ENCODE data around the gene E2F2. TPM values are rescaled to one million over a fixed set of nuclear protein-coding genes. Genes with fewer than 3 reads are reported as not detected.

E2F2 gene
- total RNA-seq, 1 experiment from 2014 or later: 5.1 TPM

DNA sequence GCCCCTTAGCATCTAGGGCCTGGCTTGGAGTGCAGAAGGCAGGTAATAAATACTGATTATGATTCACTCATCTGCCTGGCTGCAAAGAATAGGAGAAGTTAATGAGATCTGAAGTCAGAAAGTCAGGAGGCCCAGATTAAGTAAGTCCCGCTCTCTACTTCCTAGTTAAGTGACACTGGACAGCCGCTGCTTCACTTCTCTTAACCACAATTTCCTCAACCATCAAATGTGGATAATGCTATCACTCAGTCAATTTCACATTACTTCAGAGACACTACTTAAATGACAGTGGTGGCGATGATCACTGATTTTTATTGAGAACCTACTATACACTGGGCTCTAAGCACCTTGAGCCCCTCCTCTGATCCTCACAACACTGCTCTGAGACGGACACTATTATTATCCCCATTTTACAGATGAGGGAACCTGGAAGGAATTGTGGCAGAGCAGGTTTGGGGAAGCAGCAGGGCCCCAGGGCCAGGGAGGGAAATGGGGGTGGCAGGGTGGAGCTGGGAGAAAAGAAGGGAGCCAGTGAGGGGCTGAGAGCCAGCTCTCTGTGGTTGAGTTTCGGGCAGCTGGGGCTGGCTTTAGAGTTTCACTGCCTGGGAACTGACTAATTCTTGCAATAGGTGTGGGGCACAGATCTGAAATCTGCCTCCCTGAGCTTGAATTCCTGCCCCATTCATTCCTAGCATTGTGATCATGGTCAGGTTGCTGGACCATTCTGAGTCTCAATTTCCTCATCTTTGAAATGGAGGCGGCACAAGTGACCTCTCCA is 2.4 kb upstream of the E2F2 start:
- WGBS (ENCODE audit: extremely low coverage, insufficient read length, low lambda C conversion rate): no CpG with 5 or more reads among the region's 6 CpGs
- no peak overlapping the region for H3T11ph ChIP-seq (ENCODE audit: low read length)
- H3K4me3 Mint-ChIP-seq: no peak overlapping the region
- H3K9me3 Mint-ChIP-seq: no peaks in the 10 kb centered on the region
- no peak overlapping the region for H2AK5ac ChIP-seq (ENCODE audit: insufficient read length, low read length)
- H2AFZ ChIP-seq (ENCODE audit: low read length): no peak overlapping the region
- H3K27ac ChIP-seq (ENCODE audit: insufficient read length, low read depth, low read length): no peak overlapping the region
- peaks cover 54% of the 10 kb centered on the region for H3K27me3 Mint-ChIP-seq (ENCODE audit: low read depth)
- H3K79me1 ChIP-seq (ENCODE audit: insufficient read depth, low read depth, low read length, poor library complexity, severe bottlenecking): no peaks in the 10 kb centered on the region
- no peak overlapping the region for H4K5ac ChIP-seq (ENCODE audit: insufficient read length, low read depth, low read length)
- H3K4ac ChIP-seq (ENCODE audit: low read depth, low read length): no peak overlapping the region
- no peak overlapping the region for H2BK120ac ChIP-seq (ENCODE audit: low read depth, low read length, poor library complexity, severe bottlenecking)
- no peak overlapping the region for H3K9ac ChIP-seq (ENCODE audit: extremely low read depth, insufficient read length, low read length)
- H2BK5ac ChIP-seq (ENCODE audit: insufficient read length, low read length): no peak overlapping the region
- H2BK12ac ChIP-seq (ENCODE audit: insufficient read length, low read depth, low read length): no peak overlapping the region
- no peak overlapping the region for H3K4me2 ChIP-seq (ENCODE audit: insufficient read depth, insufficient read length, low read length)
- peaks cover 3% of the 10 kb centered on the region for H3K23me2 ChIP-seq (ENCODE audit: insufficient read length, low read depth, low read length, poor library complexity, severe bottlenecking)
- no peak overlapping the region for H3K18ac ChIP-seq (ENCODE audit: insufficient read length, low read depth, low read length)
- DNase-seq: no peak
- H2BK15ac ChIP-seq (ENCODE audit: low read depth, low read length): no peak overlapping the region
- H3K27me3 ChIP-seq (ENCODE audit: insufficient read depth, low read length): peaks cover 4% of the 10 kb centered on the region; the same call in 1 of the 2 replicates
- H2BK20ac ChIP-seq (ENCODE audit: low read depth, low read length, poor library complexity, severe bottlenecking): no peak overlapping the region
- H3K79me2 ChIP-seq (ENCODE audit: insufficient read depth, low read length): no peaks in the 10 kb centered on the region
- H3K56ac ChIP-seq (ENCODE audit: insufficient read length, low read depth, low read length): no peak overlapping the region
- H4K91ac ChIP-seq (ENCODE audit: insufficient read length, low read depth, low read length): no peak overlapping the region
- 0 out of 2 replicates have a peak, but pooled peaks cover 2% of the 10 kb centered on the region for H3K4me1 ChIP-seq (ENCODE audit: insufficient read depth, low read length)
- H3K36me3 Mint-ChIP-seq (ENCODE audit: insufficient read depth in 1 of 3, low read depth in 3 of 3): no peaks in the 10 kb centered on the region
- H3K9me3 ChIP-seq (ENCODE audit: control insufficient read depth, low read depth, low read length): no peaks in the 10 kb centered on the region
- H3K27ac Mint-ChIP-seq: no peak overlapping the region
- peaks cover 12 to 21% of the 10 kb centered on the region in 2 experiments for H3K4me1 Mint-ChIP-seq
- H4K20me1 ChIP-seq (ENCODE audit: control insufficient read depth, insufficient read depth, insufficient read length): peaks cover 3% of the 10 kb centered on the region
- H3K14ac ChIP-seq (ENCODE audit: insufficient read depth, low read length): no peak overlapping the region
- H4K8ac ChIP-seq (replicated peaks; ENCODE audit: insufficient read length, low read depth, low read length): no peak overlapping the region
- no peak for TF ChIP-seq CTCF (conservative IDR thresholded peaks at IDR 0.05)
- H3K23ac ChIP-seq (ENCODE audit: insufficient read length, low read depth, low read length): no peak overlapping the region
